K562 (cell line): ENCODE data around the gene FBXW7. TPM values are rescaled to one million over a fixed set of nuclear protein-coding genes. Genes with fewer than 3 reads are reported as not detected.
A peak's percentile ranks its signal among the peaks of the same experiment; 100 is the strongest.

Source experiments
- CBFA2T3 ChIP-seq: fragments of 450-650 bp; IDR thresholded peaks from 2 replicates; pipeline ENCODE4 v1.6.1; 2017
- ELF1 ChIP-seq: fragments of 200-800 bp; sonication (Bioruptor generic); IDR thresholded peaks from 2 replicates; pipeline ENCODE4 v1.6.1; 2016; ENCODE audit warnings: missing genetic modification characterization, missing compliant biosample characterization
- FUS ChIP-seq: fragments of 200-400 bp; formaldehyde crosslinking; optimal IDR thresholded peaks from 2 replicates; pipeline ENCODE3; 2017; ENCODE audit warnings: low read depth, low read length
- HNRNPLL ChIP-seq: fragments of 200-400 bp; formaldehyde crosslinking; IDR thresholded peaks from 2 replicates; pipeline ENCODE4 v1.6.1; 2017; ENCODE audit warnings: low read length, low read depth, mild to moderate bottlenecking; ENCODE audit not compliant: poor library complexity, severe bottlenecking
- KLF1 ChIP-seq: fragments of 450-650 bp; IDR thresholded peaks from 2 replicates; pipeline ENCODE4 v1.6.1; 2016; ENCODE audit warnings: missing genetic modification characterization, missing compliant biosample characterization
- POLR2B ChIP-seq: fragments of 450-650 bp; IDR thresholded peaks from 2 replicates; pipeline ENCODE4 v1.6.1; 2018; ENCODE audit warnings: low read depth; ENCODE audit not compliant: partially characterized antibody
- RB1 ChIP-seq: fragments of 450-650 bp; IDR thresholded peaks from 2 replicates; pipeline ENCODE4 v1.6.1; 2017; ENCODE audit warnings: low read depth, mild to moderate bottlenecking
- SMAD4 ChIP-seq: fragments of 250-450 bp; sonication (Bioruptor Pico); conservative IDR thresholded peaks from 2 replicates; pipeline ENCODE4 v1.8.0; 2021; ENCODE audit warnings: inconsistent platforms, mild to moderate bottlenecking, moderate library complexity
- TCF7 ChIP-seq: sonication (generic); IDR thresholded peaks from 2 replicates; pipeline ENCODE4 v1.6.1; 2016; ENCODE audit warnings: antibody characterized with exemption, borderline replicate concordance
- TEAD2 ChIP-seq: fragments of 450-650 bp; IDR thresholded peaks from 2 replicates; pipeline ENCODE4 v1.6.1; 2016; ENCODE audit warnings: missing genetic modification characterization, control low read depth, missing compliant biosample characterization
- U2AF2 ChIP-seq: fragments of 200-400 bp; formaldehyde crosslinking; optimal IDR thresholded peaks from 2 replicates; pipeline ENCODE3; 2017; ENCODE audit warnings: low read depth, mild to moderate bottlenecking, low read length
- ZNF12 ChIP-seq: sonication (generic); formaldehyde crosslinking; IDR thresholded peaks from 2 replicates; pipeline ENCODE4 v1.4.0; 2020; ENCODE audit warnings: mild to moderate bottlenecking, missing genetic modification reagents
- ZNF778 ChIP-seq: fragments of 450-650 bp; formaldehyde crosslinking; IDR thresholded peaks from 2 replicates; pipeline ENCODE4 v1.4.0; 2020; ENCODE audit warnings: mild to moderate bottlenecking, moderate library complexity
- polyA plus RNA-seq, 8 experiments: library from polyadenylated mRNA; depleted of rRNA in 4 of 8; stranded (reverse) in 5 of 8; unstranded in 3 of 8; fragments of >200 nt; fragmentation: Nextera tagmentation in 2 of 8; fragmentation: Illumina TruSeq in 1 of 8; extraction: Ambion mirVana in 2 of 8; extraction: Trizol in 1 of 8; gene quantifications; 2 replicates each; pipeline versions ENCODE4 v1.2.1 to v1.2.3, GENCODE V29; 2011 to 2014; ENCODE audit warnings: inconsistent platforms in 1 of 8, missing spikeins in 1 of 8
- total RNA-seq, 7 experiments: library from RNA; depleted of rRNA in 6 of 7; stranded (reverse); fragments of >200 nt in 6 of 7; fragmentation: Illumina TruSeq in 2 of 7; extraction: Trizol in 2 of 7; gene quantifications; 2 replicates each; pipeline versions ENCODE4 v1.2.1 to v1.2.3, GENCODE V29; 2011 to 2021; ENCODE audit warnings: low replicate concordance in 1 of 7
- TF ChIP-seq, protein P1 (sequence below): fragments of 250-450 bp; sonication (Bioruptor Pico); IDR thresholded peaks from 2 replicates; pipeline ENCODE4 v1.5.1; 2021; ENCODE audit warnings: mild to moderate bottlenecking
- TF ChIP-seq, protein P2 (sequence below): fragments of 250-450 bp; sonication (Bioruptor Pico); IDR thresholded peaks from 2 replicates; pipeline ENCODE4 v1.8.0; 2022; ENCODE audit warnings: inconsistent platforms, mild to moderate bottlenecking, moderate library complexity, borderline replicate concordance
- TF ChIP-seq, protein P3 (sequence below): sonication (generic); formaldehyde crosslinking; IDR thresholded peaks from 2 replicates; pipeline ENCODE4 v1.8.0; 2023; ENCODE audit warnings: missing genetic modification reagents, mild to moderate bottlenecking, borderline replicate concordance
- TF ChIP-seq, protein P4 (sequence below): IDR thresholded peaks from 3 replicates; pipeline ENCODE4 v1.6.1; 2011; ENCODE audit warnings: borderline replicate concordance, mild to moderate bottlenecking, moderate library complexity; ENCODE audit not compliant: insufficient read length; ENCODE audit errors: extremely low read depth

The FBXW7 gene
- total and polyA plus RNA-seq, 9 of the 15 experiments (the other 6 are each of a cell fraction or from before 2014, with no cell fraction given), result 6.8 to 44.2 (median 16.4) TPM

DNA sequence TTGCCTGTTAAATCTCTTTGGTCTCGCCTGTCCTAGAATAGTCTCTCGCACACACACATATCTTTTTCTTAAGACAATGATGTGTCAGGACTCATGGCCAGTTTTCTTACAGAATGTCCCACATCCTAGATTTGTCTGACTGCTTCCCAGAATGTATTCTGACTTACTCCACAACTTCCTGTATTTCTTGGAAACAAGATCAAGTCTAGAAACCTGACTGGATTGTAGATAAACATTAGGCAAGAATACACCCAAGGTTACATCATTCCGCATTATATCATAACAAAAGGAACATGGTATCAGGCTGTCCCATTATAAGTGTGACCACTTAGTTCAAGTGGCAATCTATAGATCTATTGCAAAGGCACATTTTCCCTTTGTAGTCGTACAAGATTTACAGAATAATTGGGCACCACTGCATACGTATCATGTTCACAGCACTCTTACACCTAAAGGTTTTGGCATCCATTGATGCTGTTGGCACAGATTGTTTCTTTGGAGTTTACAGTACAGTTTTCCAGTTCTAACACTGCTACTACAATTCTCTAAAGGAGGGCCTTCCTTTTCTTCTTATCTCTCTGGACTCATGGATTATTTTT is 56.4 kb downstream of the FBXW7 start (continued):
- TF ChIP-seq, protein P1, sequence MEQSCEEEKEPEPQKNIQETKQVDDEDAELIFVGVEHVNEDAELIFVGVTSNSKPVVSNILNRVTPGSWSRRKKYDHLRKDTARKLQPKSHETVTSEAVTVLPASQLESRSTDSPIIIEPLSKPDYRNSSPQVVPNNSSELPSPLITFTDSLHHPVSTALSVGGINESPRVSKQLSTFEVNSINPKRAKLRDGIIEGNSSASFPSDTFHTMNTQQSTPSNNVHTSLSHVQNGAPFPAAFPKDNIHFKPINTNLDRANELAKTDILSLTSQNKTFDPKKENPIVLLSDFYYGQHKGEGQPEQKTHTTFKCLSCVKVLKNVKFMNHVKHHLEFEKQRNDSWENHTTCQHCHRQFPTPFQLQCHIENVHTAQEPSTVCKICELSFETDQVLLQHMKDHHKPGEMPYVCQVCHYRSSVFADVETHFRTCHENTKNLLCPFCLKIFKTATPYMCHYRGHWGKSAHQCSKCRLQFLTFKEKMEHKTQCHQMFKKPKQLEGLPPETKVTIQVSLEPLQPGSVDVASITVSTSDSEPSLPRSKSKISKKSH (CRISPR knock-in tag), result no peak
- TF ChIP-seq KLF1 (tag), result no peak
- TF ChIP-seq, protein P2, sequence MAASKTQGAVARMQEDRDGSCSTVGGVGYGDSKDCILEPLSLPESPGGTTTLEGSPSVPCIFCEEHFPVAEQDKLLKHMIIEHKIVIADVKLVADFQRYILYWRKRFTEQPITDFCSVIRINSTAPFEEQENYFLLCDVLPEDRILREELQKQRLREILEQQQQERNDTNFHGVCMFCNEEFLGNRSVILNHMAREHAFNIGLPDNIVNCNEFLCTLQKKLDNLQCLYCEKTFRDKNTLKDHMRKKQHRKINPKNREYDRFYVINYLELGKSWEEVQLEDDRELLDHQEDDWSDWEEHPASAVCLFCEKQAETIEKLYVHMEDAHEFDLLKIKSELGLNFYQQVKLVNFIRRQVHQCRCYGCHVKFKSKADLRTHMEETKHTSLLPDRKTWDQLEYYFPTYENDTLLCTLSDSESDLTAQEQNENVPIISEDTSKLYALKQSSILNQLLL (CRISPR knock-in tag), result no peak
- no peak for TF ChIP-seq TEAD2 (tag)
- no peak for TF ChIP-seq ZNF12 (CRISPR knock-in tag)
- no peak for TF ChIP-seq RB1
- no peak for TF ChIP-seq U2AF2
- no peak for TF ChIP-seq HNRNPLL
- peak; percentile 89 for TF ChIP-seq SMAD4 (CRISPR knock-in tag)
- TF ChIP-seq CBFA2T3, result no peak
- no peak for TF ChIP-seq FUS
- 0 out of 2 replicates have a peak, but pooled peaks have one; percentile 21 for TF ChIP-seq ELF1
- TF ChIP-seq ZNF778 (CRISPR knock-in tag), result no peak
- TF ChIP-seq, protein P3, sequence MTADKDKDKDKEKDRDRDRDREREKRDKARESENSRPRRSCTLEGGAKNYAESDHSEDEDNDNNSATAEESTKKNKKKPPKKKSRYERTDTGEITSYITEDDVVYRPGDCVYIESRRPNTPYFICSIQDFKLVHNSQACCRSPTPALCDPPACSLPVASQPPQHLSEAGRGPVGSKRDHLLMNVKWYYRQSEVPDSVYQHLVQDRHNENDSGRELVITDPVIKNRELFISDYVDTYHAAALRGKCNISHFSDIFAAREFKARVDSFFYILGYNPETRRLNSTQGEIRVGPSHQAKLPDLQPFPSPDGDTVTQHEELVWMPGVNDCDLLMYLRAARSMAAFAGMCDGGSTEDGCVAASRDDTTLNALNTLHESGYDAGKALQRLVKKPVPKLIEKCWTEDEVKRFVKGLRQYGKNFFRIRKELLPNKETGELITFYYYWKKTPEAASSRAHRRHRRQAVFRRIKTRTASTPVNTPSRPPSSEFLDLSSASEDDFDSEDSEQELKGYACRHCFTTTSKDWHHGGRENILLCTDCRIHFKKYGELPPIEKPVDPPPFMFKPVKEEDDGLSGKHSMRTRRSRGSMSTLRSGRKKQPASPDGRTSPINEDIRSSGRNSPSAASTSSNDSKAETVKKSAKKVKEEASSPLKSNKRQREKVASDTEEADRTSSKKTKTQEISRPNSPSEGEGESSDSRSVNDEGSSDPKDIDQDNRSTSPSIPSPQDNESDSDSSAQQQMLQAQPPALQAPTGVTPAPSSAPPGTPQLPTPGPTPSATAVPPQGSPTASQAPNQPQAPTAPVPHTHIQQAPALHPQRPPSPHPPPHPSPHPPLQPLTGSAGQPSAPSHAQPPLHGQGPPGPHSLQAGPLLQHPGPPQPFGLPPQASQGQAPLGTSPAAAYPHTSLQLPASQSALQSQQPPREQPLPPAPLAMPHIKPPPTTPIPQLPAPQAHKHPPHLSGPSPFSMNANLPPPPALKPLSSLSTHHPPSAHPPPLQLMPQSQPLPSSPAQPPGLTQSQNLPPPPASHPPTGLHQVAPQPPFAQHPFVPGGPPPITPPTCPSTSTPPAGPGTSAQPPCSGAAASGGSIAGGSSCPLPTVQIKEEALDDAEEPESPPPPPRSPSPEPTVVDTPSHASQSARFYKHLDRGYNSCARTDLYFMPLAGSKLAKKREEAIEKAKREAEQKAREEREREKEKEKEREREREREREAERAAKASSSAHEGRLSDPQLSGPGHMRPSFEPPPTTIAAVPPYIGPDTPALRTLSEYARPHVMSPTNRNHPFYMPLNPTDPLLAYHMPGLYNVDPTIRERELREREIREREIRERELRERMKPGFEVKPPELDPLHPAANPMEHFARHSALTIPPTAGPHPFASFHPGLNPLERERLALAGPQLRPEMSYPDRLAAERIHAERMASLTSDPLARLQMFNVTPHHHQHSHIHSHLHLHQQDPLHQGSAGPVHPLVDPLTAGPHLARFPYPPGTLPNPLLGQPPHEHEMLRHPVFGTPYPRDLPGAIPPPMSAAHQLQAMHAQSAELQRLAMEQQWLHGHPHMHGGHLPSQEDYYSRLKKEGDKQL (CRISPR knock-in tag), result no peak
- TF ChIP-seq POLR2B, result no peak
- TF ChIP-seq, protein P4, sequence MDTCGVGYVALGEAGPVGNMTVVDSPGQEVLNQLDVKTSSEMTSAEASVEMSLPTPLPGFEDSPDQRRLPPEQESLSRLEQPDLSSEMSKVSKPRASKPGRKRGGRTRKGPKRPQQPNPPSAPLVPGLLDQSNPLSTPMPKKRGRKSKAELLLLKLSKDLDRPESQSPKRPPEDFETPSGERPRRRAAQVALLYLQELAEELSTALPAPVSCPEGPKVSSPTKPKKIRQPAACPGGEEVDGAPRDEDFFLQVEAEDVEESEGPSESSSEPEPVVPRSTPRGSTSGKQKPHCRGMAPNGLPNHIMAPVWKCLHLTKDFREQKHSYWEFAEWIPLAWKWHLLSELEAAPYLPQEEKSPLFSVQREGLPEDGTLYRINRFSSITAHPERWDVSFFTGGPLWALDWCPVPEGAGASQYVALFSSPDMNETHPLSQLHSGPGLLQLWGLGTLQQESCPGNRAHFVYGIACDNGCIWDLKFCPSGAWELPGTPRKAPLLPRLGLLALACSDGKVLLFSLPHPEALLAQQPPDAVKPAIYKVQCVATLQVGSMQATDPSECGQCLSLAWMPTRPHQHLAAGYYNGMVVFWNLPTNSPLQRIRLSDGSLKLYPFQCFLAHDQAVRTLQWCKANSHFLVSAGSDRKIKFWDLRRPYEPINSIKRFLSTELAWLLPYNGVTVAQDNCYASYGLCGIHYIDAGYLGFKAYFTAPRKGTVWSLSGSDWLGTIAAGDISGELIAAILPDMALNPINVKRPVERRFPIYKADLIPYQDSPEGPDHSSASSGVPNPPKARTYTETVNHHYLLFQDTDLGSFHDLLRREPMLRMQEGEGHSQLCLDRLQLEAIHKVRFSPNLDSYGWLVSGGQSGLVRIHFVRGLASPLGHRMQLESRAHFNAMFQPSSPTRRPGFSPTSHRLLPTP, result no peak
- no peak for TF ChIP-seq TCF7
